Measurements from ENCODE around the gene BSND. TPM values are rescaled to one million over a fixed set of nuclear protein-coding genes. Genes with fewer than 3 reads are reported as not detected.
A peak's percentile ranks its signal among the peaks of the same experiment; 100 is the strongest.

BSND gene
- polyA plus RNA-seq, 3 donors: 4.0 to 4.5 (median 4.5) TPM

DNA sequence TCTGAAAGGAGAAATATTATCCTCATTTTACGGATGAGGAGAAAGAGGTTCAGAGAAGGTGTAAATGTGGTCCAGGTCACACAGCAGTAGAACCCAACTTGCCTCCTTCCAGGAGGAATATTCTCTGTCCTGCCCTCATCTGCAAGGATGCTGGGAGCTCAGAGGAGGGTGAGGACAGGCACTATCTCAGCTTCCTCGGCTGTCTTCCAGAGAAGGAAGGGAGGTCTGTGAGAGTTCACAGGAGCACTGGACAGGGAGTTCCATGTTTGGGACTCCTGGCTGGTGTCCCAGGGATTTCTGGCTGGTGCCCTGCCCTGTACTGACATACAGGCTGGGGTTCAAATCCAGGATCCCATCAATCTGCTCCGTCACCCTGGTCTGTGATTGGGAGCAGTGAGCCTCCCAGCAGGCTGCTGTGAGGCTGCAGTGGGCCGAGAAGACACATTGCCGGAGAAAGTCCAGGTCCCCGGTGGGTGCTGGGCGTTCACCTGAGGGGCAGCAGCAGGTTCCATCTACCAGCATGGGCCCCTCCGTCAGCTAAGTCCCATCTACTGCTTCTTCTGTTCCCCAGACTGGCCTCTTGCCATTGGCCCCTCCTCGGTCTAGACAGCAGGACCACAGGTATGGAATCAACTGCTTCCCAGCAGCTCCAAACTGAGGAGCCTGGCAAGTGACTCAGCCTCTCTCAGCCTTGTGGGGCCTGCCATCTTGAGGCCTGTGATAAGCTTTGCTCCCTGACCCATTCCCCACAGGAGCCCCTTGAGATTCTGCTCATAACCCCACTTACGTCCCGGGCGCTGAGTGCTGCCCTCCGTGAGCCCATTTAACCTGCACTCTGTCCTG is 8.5 kb upstream of the BSND start:
- DNase-seq: no peak

DNA sequence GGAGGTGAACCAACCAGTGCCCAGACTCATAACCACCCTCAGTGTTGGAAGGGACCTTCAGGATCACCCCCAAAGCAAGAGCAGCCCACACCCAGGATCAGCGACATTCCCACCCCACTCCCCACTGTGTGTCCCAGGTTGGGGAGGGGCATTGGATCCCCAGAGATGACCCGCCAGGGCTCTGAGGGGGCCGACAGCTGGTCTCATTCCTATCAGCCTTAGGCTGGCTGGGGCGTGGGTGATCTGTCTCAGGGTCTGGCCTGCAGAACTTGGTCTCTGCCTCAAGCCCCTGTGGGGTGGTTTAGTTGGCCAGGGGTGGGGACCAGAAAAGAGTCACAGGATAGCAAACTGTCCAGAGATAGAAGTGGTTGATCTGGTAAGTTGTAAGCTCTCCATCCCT is 7.8 kb upstream of the BSND start:
- DNase-seq: no peak

DNA sequence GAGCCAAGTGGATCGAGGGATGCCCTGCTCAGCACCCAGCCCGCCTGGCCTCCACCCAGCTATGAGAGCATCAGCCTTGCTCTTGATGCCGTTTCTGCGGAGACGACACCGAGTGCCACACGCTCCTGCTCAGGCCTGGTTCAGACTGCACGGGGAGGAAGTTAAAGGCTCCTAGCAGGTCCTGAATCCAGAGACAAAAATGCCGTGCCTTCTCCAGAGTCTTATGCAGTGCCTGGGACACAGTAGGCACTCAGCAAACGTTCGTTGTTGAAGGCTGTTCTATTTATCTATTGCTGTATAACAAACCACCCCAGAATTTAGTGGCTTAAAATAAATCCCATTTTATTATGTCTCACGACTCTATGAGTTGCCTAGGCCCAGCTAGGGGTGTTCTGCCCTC is 6.8 kb upstream of the BSND start:
- no peak for DNase-seq

DNA sequence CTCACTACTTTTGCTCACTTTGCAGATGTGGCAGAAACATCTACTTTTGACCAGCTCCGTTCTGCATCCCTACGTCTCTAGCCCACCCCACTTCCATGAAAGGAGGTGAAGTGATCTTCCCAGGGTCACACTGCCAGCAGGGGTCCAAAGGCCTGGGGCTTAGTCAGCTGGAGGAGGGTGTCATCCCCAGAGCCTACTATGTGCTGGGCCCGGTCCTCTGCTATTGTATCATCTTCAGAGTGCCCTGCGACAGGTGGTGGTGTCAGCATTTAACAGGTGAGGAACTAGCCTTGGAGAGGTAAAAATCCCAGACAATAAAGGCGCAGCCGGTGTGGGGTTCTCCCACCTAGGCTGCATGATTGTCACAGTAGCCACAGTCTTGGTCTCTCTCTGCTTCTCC is 5.6 kb upstream of the BSND start:
- no peak for DNase-seq

DNA sequence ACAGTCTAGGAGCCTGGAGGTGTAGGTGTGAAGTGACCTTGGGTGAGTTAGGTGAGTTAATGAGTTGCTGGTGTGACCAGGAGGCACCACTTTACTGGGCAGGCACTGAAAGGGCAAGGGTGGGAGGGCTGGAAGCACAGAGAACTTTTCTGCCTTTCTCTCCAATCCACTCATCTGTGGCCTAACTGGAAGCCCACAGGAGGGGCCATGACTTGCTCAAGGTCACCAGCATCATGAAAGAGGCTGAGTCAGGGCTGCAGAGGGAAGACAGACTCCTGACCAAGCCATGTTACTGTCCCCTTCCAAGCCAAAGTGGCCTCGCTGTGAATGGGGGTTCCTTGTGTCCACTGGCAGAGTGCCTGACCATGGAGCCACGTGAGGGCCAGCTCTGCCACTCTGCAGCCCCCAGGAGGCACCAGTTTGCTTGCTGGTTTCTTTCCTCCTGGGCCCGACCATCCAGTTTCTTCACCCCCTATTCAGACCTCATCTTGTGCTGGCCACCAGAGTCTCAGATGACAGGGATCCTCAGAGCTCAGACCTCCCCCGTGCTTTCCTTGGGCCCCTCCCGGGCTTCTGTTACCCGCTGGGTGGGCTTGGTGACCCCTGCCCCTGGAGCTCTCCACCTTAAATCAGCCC is 4.3 kb upstream of the BSND start:
- no peak for DNase-seq

DNA sequence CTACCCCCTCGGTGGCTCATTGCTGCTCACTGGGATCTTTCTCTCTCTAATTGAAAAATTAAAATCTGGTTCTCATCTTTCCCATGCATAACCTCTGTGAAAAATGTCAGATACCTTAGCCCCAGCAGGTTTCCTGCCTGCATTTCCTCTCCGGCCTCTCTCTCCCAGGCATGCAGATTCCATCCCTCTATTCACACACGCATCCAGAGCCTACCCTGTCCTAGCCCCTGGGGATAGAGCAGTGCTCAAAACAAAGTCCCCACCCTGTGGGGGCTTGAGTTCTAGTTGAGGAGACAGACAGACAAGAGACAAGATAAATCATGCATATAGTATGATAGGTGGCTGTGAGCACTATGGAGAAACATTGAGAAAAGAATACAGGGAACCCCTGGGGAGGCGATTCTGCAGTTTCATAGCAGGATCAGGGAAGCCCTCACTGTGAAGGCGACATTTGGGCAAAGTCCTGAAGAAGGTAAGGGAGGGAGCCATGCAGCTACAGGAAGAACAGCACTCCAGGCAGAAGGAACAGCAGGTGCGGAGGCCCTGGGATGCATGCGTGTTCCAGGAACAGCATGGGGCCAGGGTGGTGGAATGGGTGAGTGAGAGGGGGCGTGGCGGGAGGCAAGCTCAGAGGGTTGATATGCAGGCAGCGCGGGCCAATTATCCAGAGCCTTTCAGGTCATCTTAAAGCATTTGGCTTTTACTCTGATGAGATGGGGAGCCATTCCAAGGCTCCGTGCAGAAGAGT is 3.5 kb upstream of the BSND start:
- no peak for DNase-seq

DNA sequence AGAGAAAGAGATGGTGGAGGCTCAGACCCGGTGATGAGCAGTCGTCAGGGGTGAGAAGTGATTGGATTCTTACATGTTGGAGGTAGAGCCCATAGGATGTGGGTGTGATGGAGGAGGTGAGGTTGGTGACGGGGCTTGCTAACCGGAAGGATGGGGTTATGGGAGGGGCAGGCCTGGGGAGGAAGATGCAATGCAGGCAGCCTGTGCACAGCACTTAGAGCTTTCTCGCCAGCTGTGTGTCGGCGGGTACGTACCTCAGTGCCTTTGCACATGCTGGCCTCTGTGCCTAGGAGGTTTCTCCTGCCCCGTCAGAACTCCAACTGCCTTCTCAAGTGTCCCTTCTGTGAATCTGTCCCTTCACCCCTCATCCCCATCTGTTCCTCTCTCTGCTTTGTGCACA is 2.9 kb upstream of the BSND start:
- no peak for DNase-seq

DNA sequence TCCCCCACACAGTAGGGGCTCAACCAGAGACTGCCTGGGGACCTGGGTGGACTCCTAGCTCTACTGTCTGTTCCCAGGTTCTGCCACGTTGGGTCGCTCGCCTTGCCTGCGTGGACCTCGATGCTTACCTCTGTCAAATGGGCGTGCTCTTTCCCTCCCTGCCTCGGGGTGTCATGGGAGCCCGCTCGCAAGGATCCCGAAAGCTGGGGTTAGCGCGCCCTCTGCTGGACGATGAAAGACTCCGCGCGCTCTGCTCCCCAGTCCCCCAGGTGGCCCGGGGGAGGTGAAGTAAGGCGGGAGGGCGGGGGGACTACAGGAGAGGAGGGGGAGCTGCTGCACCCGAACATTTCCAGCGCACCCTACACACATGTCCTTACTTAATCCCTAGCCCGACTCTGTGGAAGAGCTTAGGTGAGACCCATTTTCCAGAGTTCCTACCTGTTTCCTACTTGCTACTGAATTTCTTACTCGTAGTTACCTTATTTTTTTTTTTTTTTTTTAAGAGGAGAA is 2.3 kb upstream of the BSND start:
- peak; percentile 64 for DNase-seq

DNA sequence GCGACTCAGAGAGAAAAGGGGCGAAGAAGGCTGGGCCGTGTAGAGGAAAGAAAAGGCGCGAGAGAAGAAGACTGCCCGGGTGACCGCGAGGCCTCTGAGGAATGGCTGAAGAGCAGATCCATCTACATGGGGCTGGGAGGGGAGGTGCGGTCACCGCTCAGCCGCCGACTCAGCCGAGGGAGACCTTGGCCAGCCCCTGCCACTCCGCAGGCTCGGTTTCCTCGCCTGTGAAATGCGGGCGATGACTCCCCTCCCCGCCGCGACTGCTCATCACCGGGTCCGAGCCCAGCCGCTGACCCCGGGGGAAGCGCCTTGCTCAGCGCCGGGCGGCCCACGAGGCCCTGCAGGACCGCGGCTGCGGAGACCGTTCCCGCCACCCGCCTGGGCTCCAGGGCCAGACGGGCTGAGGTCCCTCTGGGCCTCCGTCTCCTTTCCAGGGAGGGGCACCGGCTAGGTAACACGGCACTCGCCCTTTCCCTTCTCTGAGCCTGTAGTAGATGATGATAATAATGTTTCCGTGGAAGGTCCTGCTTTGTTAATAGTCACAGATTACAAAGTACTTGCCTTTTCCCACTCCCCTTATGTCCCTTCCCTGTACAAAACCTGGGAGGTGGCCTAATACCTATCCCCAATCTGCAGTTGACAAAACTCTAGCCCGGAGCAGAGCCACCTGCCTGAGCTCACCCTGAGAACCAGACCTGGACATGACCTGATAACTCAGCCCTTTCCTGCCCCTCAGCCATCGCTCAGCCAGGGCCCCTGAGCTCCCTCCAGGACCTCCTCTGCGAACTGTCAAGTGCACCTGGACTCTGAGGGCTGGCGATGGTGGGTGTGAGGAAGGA is 1.6 kb upstream of the BSND start:
- DNase-seq: no peak

DNA sequence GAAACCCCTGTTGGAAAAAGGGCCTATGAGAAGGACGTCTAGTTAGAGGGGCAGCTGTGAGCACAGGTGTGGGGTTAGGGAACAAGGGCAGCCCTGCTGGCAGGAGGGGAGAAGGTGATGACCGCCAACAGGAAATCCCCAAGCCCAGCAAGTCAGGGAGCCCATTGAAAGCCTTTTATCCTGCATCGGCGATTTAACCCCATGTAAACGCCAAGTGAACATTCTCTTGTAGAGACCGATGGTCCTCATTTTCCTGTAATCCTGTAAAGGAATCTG is 1.1 kb upstream of the BSND start:
- no peak for DNase-seq

DNA sequence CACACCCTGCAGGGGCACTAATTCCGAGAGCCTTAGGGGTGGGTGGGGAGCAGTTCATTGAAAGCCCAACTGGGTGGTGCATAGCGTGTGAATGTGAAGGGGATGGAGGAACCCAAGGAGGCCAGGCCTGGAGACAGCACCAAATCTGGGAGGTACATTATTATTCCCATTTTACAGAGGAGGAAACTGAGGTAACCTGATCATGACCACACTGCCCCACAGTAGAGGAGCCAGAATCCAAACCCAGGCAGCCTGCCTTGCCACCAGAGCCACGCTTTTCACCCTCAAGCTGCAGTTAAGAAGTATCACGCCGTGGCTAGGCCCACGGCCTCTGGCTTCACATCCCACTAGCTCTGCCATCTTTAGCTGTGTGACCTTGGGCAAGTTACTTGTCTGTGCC is 633 bp upstream of the BSND start:
- no peak for DNase-seq

DNA sequence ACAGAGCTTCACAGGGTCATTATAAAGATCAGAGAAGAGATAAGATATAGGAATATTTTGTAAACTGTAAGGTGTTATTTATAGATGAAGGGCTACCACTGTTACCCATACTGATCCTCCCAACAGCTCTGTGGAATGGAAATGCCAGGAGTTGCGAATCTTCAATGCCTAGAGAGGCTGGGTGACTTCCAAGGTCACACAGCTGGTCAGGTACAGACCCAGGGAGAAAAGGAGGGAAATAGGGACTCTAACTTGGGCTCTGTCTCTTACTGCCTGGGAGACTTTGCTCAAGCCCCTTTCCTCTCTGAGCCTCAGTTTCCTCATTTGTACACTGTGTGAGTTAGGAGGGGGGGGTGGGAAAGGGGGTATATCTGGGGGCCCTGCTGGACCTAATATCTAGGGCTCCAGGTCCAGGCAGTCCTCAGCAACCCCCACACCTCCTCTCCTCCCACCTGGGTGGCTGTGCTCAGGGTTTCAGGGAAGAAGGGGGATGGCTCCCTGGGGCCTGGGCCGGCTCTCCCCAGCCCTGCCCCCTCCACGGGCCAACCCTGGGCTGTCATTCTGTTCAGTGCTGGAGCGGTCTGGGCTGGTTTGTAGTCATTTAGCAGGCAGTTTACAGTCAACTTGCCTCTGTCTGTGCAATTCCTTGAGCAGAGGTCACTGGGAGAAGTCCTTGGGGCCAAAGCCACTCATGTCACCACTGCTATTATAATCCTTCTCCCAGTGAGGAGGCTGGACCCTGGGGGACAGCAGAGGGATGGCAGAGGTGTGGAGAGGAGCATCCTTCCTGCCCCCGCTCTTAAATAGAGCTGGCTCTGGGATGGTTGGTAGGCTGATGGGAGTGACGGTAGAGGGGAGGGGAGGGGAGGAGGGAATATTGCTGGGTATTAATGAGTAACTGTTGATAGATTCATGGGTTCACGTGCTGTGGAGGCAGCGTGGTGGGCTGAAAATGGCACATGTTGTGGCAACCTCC is 1.7 kb downstream of the BSND start:
- DNase-seq: no peak

DNA sequence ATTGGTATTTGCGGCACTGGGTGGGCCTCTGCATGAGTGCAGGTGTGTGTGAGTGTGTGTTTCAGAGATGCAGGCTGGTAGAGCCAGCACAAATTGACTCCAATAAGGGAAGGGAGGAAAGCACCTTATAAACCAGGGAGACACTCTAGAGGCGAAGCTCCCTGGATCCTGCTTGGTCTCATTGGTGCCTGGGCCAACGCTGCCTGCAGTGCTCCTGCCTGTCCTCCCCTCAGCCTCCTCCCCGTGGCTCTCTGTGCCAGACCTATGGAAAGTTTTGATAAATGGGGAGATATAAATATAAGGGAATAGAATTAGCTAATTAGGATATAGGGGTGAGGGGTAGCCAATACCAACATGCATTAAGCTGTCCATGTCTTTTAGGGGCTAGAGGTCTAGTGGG is 2.6 kb downstream of the BSND start:
- no peak for DNase-seq

DNA sequence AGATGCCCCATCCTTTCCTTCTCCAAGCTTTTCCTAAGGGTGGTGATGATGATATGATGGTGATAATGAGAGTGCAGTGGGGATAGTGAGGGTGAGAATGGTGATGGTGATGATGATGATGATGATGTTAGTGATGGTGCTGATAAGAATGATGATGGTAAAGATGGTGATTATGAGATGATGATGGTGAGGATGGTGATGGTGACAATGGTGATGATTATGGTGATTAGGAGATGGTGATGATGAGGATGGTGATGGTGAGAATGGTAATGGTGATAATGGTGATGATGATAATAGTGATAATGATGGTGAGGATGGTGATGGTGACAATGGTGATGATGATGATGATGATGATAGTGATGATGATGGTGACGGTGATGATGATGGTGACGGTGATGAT is 4.0 kb downstream of the BSND start:
- DNase-seq: no peak

DNA sequence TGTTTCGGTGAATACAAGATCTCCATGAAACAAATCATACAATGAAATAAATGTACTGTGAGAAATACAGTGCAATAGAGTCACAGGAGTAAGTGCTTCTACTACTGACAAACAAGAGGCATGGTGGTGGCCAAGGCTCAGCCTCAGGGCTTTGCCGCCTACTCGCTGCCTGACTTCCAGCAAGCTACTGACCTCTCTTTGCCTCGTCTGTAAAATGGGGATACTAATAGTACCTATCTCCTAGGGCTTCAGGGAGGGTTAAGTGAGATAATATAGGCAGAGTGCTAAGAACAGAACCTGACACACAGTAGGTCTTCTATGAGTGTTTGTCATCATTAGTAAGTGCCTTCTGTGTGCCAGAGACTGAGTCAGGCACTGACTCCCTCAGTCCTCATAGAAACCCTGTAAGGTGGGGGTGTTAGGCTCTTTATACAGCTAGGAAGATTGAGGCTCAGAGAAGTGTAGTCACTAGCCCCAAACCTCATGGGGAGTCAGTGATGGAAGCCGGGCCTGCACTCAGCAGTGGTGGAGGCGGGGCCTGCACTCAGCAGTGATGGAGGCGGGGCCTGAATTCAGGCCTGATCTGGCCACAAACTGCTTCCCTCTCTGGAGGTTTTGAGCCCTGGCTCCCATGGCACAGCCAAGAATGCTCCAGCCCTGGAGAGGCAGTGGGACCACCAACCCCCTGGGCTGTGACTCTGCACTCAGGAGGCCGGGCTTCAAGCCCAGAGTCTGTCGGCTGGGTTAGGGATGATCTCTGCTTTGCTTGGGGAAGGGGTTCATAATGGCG is 6.8 kb downstream of the BSND start:
- DNase-seq: no peak

DNA sequence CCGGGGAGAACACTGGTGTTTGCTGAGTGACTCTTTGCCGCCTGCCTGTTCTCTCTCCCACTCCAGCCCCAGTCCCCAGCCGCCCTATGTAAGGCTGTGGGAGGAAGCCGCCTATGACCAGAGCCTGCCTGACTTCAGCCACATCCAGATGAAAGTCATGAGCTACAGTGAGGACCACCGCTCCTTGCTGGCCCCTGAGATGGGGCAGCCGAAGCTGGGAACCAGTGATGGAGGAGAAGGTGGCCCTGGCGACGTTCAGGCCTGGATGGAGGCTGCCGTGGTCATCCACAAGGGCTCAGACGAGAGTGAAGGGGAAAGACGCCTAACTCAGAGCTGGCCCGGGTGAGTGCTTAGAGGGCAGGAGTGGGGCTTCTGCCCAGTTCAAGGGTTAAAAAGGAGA is 8.2 kb downstream of the BSND start:
- no peak for DNase-seq

DNA sequence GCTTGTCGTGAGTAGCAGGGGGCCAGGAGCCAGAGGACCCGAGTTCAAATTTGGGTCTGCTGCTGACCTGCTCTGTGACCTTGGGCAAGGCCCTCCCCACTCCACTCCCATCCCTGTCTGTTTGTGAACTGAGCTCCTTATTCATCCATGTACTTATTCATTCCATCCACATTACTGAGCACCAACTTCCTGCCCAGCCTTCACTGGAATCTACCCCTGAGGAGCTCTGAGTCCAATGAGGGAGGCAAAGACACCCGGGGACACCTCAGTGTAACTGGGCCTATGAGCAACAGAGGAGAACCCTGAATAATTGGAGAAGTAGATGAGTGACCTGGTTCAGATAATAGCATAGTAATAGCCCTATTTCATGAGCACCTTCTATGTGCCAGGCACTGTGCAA is 8.9 kb downstream of the BSND start:
- DNase-seq: no peak

DNA sequence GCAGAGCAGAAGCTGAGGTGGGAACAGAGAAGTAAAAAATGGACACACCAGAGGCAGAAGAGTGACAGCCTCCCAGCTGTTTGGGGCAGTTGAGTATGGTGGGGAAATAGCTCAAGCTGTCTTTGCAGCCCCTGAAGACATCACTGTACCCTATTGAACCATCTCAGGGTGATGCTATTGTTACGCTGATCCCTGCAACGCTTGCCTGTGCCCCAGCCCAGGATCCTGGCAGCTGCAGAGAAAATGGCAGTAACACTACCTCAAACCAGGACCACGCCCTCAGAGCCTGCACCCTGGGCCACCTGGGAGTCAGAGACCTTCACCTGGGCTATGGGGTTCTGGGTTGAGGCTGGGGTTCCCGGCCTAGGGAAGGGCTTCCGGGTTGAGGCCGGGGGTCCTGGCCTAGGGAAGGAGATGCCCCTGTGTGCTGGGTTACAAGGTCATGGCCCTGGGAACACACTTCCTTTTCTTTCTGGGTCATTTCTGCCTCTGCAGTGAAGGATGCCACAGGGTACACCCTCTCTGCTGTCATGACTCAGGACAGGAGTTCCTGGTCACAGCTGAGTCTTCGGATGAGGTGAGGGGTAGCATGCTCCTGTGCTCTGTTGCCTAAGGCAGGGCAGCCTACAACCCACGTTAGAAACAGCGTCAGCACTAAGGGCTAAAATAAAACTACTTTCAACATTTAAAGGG is 11.6 kb downstream of the BSND start:
- no peak for DNase-seq

DNA sequence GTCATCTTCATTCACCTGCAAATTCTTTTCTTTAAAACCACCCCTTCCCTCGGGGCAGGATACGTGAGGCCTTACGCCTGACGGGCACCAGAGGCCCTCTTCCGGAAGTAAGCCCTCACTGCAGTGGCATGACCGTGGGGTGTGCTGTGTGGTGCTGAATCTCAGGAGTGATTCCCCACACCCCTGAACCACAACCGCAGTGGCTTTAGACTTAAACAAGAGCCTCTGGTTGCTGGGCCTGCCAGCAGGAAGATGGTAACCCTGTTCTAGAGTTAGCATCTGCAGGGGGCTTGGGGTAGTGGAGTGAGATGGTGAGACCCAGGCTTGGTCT is 12.1 kb downstream of the BSND start:
- DNase-seq: no peak

DNA sequence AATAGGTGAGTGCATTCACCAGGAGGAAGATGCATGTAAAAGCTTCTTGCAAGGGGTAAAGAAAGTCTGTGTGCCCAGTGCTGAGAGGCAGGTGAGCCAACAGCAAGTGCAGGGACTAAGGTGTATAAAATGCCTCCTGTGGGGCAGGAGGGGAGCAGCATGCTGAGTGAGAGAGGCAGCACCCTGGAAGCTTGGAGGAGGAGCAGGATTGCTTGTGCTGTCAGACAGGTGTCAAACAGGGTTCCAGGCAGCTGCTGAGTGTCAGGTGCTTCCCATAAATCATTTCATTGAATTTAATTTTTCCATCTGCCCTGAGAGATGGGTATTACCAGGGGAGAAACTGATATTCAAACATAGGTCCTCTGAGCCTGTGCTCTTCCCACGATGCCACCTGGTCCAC is 13.9 kb downstream of the BSND start:
- no peak for DNase-seq
